A673 (cell line): ENCODE results near the gene PRSS22.

Experiments used
- EZH2 ChIP-seq: fragments of 200-600 bp; sonication (generic); IDR thresholded peaks from 2 replicates; pipeline ENCODE4 v1.6.1; 2017; ENCODE audit warnings: borderline replicate concordance, low read depth, mild to moderate bottlenecking, mixed read lengths, antibody characterized with exemption, low read length; ENCODE audit not compliant: poor library complexity, severe bottlenecking
- TF ChIP-seq, protein P1 (sequence below): fragments of 300-800, 200-600 bp; sonication (generic); conservative IDR thresholded peaks from 2 replicates; pipeline ENCODE4 v1.5.1; 2017; ENCODE audit warnings: low read depth, mild to moderate bottlenecking, antibody characterized with exemption, low read length, moderate library complexity, mixed read lengths

DNA sequence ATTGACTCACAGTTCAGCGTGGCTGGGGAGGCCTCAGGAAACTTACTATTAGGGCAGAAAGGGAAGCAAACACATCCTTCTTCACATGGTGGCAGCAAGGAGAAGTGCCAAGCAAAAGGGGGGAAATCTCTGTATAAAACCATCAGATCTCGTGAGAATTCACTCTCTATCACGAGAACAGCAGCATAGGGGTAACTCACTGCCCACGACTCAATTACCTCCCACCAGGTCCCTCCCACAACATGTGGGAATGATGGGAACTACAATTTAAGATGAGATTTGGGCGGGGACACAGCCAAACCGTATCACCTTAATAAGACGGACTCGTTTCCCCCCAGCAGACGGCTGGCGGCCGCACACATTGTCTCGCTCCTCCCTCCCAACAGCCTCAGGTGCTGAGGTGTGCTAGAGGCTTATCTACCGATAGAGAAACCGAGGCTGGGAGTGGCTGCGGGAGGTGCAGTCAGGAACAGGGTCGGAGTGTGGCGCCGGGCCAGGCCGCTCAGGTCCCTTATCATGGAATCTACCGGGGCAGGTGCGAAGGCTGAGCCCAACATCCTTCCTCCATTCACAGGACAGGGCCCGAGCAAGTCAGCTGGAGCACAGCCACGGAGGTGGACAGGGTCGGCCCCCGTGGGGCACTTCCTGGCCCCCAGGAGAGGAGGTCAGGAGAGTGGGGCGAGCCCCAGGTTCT lies 32.8 kb downstream of the PRSS22 start:
- TF ChIP-seq, protein P1, sequence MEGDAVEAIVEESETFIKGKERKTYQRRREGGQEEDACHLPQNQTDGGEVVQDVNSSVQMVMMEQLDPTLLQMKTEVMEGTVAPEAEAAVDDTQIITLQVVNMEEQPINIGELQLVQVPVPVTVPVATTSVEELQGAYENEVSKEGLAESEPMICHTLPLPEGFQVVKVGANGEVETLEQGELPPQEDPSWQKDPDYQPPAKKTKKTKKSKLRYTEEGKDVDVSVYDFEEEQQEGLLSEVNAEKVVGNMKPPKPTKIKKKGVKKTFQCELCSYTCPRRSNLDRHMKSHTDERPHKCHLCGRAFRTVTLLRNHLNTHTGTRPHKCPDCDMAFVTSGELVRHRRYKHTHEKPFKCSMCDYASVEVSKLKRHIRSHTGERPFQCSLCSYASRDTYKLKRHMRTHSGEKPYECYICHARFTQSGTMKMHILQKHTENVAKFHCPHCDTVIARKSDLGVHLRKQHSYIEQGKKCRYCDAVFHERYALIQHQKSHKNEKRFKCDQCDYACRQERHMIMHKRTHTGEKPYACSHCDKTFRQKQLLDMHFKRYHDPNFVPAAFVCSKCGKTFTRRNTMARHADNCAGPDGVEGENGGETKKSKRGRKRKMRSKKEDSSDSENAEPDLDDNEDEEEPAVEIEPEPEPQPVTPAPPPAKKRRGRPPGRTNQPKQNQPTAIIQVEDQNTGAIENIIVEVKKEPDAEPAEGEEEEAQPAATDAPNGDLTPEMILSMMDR, result no peak
- TF ChIP-seq EZH2, result no peak
